ENCODE data around the gene UBAP2. TPM values are rescaled to one million over a fixed set of nuclear protein-coding genes. Genes with fewer than 3 reads are reported as not detected.

UBAP2 gene
- polyA plus RNA-seq, 1 experiment: 17.5 TPM

GRCh38 chr9:33881635-33882034 is 167.1 kb downstream of the UBAP2 start:
- Histone ChIP-seq H3K27ac (ENCODE audit: low read depth, low read length) (no peak overlapping the region), H3K9me3 (ENCODE audit: control insufficient read depth, insufficient read depth, low read length) (no peaks in the 10 kb centered on the region), H3K4me3 (ENCODE audit: low read depth, low read length) (no peak overlapping the region), H3K27me3 (ENCODE audit: control insufficient read depth, insufficient read depth, low read length) (no peaks in the 10 kb centered on the region)
- ChIA-PET CTCF (interaction anchor here (1.7 kb wide), 1 partner anchor 103 kb away, joined by 4 read pairs; no protein-coding TSS in a partner anchor), POLR2A (no interaction called here)
- DNase-seq (ENCODE audit: low read depth, low spot score): no peak
- TF ChIP-seq CTCF (IDR thresholded peaks at IDR 0.05; ENCODE audit: low read depth, low read length): no peak

GRCh38 chr9:33880211-33881089 is 168.2 kb downstream of the UBAP2 start:
- TF ChIP-seq CTCF (IDR thresholded peaks at IDR 0.05; ENCODE audit: low read depth, low read length): no peak

GRCh38 chr9:33878691-33879366 is 169.9 kb downstream of the UBAP2 start:
- Histone ChIP-seq H3K4me3 (ENCODE audit: low read depth, low read length) (no peak overlapping the region), H3K27me3 (ENCODE audit: control insufficient read depth, insufficient read depth, low read length) (no peaks in the 10 kb centered on the region), H3K9me3 (ENCODE audit: control insufficient read depth, insufficient read depth, low read length) (no peaks in the 10 kb centered on the region), H3K27ac (ENCODE audit: low read depth, low read length) (no peak overlapping the region)
- POLR2A ChIA-PET: no interaction called here
- no peak for TF ChIP-seq CTCF (IDR thresholded peaks at IDR 0.05; ENCODE audit: low read depth, low read length)
- no peak for DNase-seq (ENCODE audit: low read depth, low spot score)
- CTCF ChIA-PET: no interaction called here

More at GRCh38 chr9:33880211-33881089, 168.2 kb downstream of the UBAP2 start:
- H3K9me3 ChIP-seq (ENCODE audit: control insufficient read depth, insufficient read depth, low read length): no peaks in the 10 kb centered on the region
- DNase-seq (ENCODE audit: low read depth, low spot score): no peak
- no peaks in the 10 kb centered on the region for H3K27me3 ChIP-seq (ENCODE audit: control insufficient read depth, insufficient read depth, low read length)
- no peak overlapping the region for H3K4me3 ChIP-seq (ENCODE audit: low read depth, low read length)
- H3K27ac ChIP-seq (ENCODE audit: low read depth, low read length): no peak overlapping the region
- POLR2A ChIA-PET: no interaction called here
- CTCF ChIA-PET: interaction anchor here (0.6 to 1.7 kb wide), 3 partner anchors 61 to 102 kb away, joined by 3 to 4 read pairs (median 4); no protein-coding TSS in a partner anchor

GRCh38 chr9:33877727-33878489 is 170.8 kb downstream of the UBAP2 start:
- no peak for TF ChIP-seq CTCF (IDR thresholded peaks at IDR 0.05; ENCODE audit: low read depth, low read length)
- DNase-seq (ENCODE audit: low read depth, low spot score): no peak
- no peak overlapping the region for H3K27ac ChIP-seq (ENCODE audit: low read depth, low read length)
- no peak overlapping the region for H3K4me3 ChIP-seq (ENCODE audit: low read depth, low read length)
- POLR2A ChIA-PET: interaction anchor here (0.7 kb wide), 1 partner anchor 563 kb away, joined by 3 read pairs; no protein-coding TSS in a partner anchor
- H3K27me3 ChIP-seq (ENCODE audit: control insufficient read depth, insufficient read depth, low read length): no peaks in the 10 kb centered on the region
- CTCF ChIA-PET: interaction anchor here (0.6 to 0.7 kb wide), 2 partner anchors 20 to 59 kb away, joined by 3 to 4 read pairs; no protein-coding TSS in a partner anchor
- no peaks in the 10 kb centered on the region for H3K9me3 ChIP-seq (ENCODE audit: control insufficient read depth, insufficient read depth, low read length)

Small RNAs within 50 kb of the gene (small RNA-seq; reads per million reads assigned to genes)
- gene RN7SKP114 (ENCODE audit: insufficient read length, low read depth): not detected
- 12.6 reads per million, percentile 74 among the genes with 10 or more reads in this experiment for gene SNORD121A (ENCODE audit: insufficient read length, low read depth)
- gene SNORD121B (ENCODE audit: insufficient read length, low read depth): not detected

Other genes starting within 250 kb of the UBAP2 start
- gene UBE2R2, start 231.7 kb downstream of the UBAP2 start, polyA plus RNA-seq (2011; rRNA removed): 38.8 and 42.2 TPM in 2 replicates
- gene DCAF12, start 77.8 kb upstream of the UBAP2 start, polyA plus RNA-seq (2011; rRNA removed): 27.8 and 29.4 TPM in 2 replicates
- 56.7 and 57.3 TPM in 2 replicates for gene UBAP1, start 130.2 kb upstream of the UBAP2 start, polyA plus RNA-seq (2011; rRNA removed)